Effector memory CD8-positive, alpha-beta T cell (primary cell): Measurements from ENCODE around the gene BEST3.
"Not testable (repeated sequence)": the region's sequence is repeated elsewhere in the genome, so short reads cannot be mapped to it uniquely, and the experiment has no call there.

Experiments
- ATAC-seq: fragments of 150-1000 bp; cut with Tn5 transposase; replicated peaks from 2 replicates; pipeline ENCODE4 v1.10.0; 2021; ENCODE audit warnings: mild to moderate bottlenecking, moderate library complexity
- DNase-seq, 3 experiments: peaks; one replicate each; pipeline ENCODE4 v3.0.0; 2021
- H3K27ac Mint-ChIP-seq, 2 donors: one replicate each; pipeline ENCODE4 v1.8.0; 2022; ENCODE audit warnings: mild to moderate bottlenecking in 2 of 2, mixed read lengths in 2 of 2, moderate library complexity in 2 of 2
- H3K27me3 Mint-ChIP-seq, 2 donors: one replicate each; pipeline ENCODE4 v1.8.0; 2022; ENCODE audit warnings: mixed read lengths in 2 of 2
- H3K36me3 Mint-ChIP-seq: one replicate; pipeline ENCODE4 v1.8.0; 2022; ENCODE audit warnings: mild to moderate bottlenecking, moderate library complexity, mixed read lengths; ENCODE audit not compliant: insufficient read depth
- H3K4me1 Mint-ChIP-seq, 2 donors: one replicate each; pipeline ENCODE4 v1.8.0; 2022; ENCODE audit warnings: low read depth in 2 of 2, mixed read lengths in 2 of 2
- H3K4me3 Mint-ChIP-seq, 2 donors: one replicate each; pipeline ENCODE4 v1.8.0; 2022; ENCODE audit warnings: mild to moderate bottlenecking in 2 of 2, mixed read lengths in 2 of 2, moderate library complexity in 2 of 2
- H3K9me3 Mint-ChIP-seq, 2 donors: one replicate each; pipeline ENCODE4 v1.8.0; 2022; ENCODE audit warnings: mixed read lengths in 2 of 2

The BEST3 gene

DNA sequence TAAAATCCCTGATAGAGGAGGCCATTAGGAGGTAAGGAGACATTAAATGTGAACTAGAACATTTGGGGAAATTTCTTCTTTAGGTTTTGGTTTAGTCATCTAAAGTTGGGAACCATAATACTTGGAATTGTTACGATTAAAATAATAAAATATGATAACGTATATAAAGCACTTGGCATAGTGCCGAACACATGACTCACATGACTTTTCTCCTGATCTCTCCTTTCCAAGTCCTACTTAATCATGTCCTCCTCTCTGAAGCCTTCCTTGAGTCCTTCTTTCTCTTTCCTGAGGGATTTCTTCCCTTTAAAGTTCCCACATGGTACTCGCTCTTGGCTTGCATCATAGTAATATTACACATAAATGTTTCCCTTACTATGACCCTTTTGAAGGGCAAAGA lies 20.0 kb downstream of the BEST3 start:
- H3K4me3 Mint-ChIP-seq = no peak overlapping the region
- H3K36me3 Mint-ChIP-seq = no peaks in the 10 kb centered on the region
- no peaks in the 10 kb centered on the region for H3K4me1 Mint-ChIP-seq
- no peak for DNase-seq
- H3K27ac Mint-ChIP-seq = no peak overlapping the region
- no peak for ATAC-seq
- peaks cover 7 to 20% of the 10 kb centered on the region in 2 donors for H3K27me3 Mint-ChIP-seq
- H3K9me3 Mint-ChIP-seq = no peaks in the 10 kb centered on the region

- no peak overlapping the region for H3K27ac Mint-ChIP-seq
- no peak for DNase-seq
These were observed 22.7 kb downstream of the BEST3 start for GRCh38 chr12:69676257-69677012.

DNA sequence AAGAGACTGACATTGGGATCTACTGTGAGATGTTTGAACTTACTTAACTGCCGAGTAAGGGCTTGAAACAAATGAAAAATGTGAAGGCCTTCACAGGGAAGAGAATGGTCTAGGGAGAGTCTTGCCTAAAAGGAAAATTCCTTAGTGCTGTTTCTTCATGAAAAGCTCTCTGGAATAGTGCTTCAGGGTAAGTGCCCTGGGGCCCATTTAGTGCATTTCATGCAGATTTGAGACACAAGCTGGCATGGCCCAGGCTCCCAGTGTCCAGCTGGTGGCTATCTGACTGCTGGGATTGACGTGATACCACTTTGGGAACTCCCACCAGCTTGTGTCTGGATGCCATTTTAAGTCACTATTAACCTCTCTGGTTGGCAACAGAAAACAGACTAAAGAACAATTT lies 26.9 kb downstream of the BEST3 start:
- no peak overlapping the region for H3K4me3 Mint-ChIP-seq
- H3K27me3 Mint-ChIP-seq = peaks cover 0 to 17% of the 10 kb centered on the region in 2 donors
- H3K36me3 Mint-ChIP-seq = no peaks in the 10 kb centered on the region
- no peaks in the 10 kb centered on the region for H3K4me1 Mint-ChIP-seq
- H3K27ac Mint-ChIP-seq = no peak overlapping the region
- no peaks in the 10 kb centered on the region for H3K9me3 Mint-ChIP-seq
- DNase-seq = no peak
- no peak for ATAC-seq

More at GRCh38 chr12:69676257-69677012, 22.7 kb downstream of the BEST3 start:
- Mint-ChIP-seq H3K36me3 (no peaks in the 10 kb centered on the region), H3K4me3 (no peak overlapping the region), H3K9me3 (no peaks in the 10 kb centered on the region), H3K27me3 (peaks cover 0 to 17% of the 10 kb centered on the region in 2 donors), H3K4me1 (no peaks in the 10 kb centered on the region)
- no peak for ATAC-seq

DNA sequence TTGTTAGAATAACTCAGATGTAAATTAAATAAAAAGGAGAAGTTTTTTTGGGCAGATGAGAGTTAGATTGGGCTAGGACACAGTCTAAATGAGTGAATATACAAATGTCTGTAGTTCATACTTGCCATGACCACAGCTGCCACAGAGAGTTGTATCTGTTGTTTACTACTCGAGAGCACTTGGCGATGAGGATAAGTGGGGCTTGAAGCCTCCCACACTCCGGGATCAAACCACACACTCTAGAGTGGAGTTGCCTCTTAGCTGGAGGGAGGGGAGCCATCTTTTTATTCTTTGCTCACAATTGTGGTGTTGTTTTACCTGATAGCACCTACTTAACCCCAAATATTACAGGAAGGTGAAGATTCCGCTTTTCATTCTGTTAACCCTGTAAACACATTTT lies 27.5 kb downstream of the BEST3 start:
- Mint-ChIP-seq H3K9me3 (no peaks in the 10 kb centered on the region), H3K4me3 (no peak overlapping the region), H3K27me3 (peaks cover 0 to 12% of the 10 kb centered on the region in 2 donors), H3K27ac (no peak overlapping the region), H3K36me3 (no peaks in the 10 kb centered on the region), H3K4me1 (no peaks in the 10 kb centered on the region)
- no peak for ATAC-seq
- no peak for DNase-seq

DNA sequence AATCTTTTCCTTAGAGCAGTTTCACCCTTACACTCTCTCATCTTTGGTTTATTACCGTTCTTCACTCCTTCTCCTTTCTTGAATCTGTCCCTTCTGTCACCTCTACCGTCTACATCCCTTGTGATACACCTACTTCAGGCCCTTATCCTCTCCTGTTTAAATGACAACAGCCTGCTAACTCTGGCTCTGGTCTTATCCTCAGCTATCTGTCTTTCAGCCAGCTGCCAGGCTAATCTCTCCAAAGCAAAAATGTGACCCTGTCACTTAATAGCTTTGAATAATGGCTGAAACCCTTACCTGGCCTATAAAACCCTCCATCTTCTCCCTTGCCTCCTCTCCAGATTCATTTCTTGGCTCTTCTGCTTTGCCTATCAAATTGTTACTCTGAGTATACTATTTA lies 32.3 kb downstream of the BEST3 start:
- Mint-ChIP-seq H3K4me3 (no peak overlapping the region), H3K9me3 (no peaks in the 10 kb centered on the region), H3K27me3 (peaks cover 9% of the 10 kb centered on the region in 2 donors), H3K4me1 (no peaks in the 10 kb centered on the region), H3K27ac (no peak overlapping the region), H3K36me3 (no peaks in the 10 kb centered on the region)
- DNase-seq = no peak
- ATAC-seq = no peak

DNA sequence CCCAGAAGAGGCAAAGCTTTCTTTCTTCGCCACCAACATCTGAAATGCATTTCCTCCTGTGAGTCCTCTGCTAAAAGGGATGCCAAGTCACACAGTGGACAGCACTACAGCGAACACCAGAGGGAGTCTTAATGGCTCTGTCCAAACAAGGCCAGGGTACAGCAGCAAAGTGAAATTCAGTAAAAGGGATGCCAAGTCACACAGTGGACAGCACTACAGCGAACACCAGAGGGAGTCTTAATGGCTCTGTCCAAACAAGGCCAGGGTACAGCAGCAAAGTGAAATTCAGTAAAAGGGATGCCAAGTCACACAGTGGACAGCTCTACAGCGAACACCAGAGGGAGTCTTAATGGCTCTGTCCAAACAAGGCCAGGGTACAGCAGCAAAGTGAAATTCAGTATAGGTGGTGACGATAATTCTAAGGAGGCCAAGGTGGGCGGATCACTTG lies 34.1 kb downstream of the BEST3 start:
- H3K9me3 Mint-ChIP-seq, DNase-seq, H3K36me3 Mint-ChIP-seq, H3K4me3 Mint-ChIP-seq, ATAC-seq, H3K4me1 Mint-ChIP-seq, H3K27ac Mint-ChIP-seq: not testable (repeated sequence)
- peaks cover 9 to 19% of the 10 kb centered on the region in 2 donors for H3K27me3 Mint-ChIP-seq

DNA sequence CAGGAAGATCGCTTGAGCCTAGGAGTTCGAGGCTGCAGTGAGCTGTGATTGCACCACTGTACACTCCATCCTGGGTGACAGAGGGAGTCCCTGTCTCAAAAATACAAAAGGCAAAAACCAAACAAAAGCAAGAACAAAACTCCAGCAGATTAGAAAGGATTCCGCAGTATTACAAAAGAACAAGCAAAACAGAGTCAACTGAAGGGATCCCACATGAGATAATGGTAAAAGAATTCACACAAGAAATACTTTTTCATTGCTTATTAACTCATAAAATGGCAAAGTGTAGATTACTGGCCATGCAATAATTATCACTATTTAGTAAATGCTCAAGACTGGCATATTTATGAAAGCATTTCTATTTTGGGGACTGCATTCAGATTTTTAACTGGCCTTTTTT lies 35.4 kb downstream of the BEST3 start:
- no peaks in the 10 kb centered on the region for H3K9me3 Mint-ChIP-seq
- ATAC-seq (no peak), DNase-seq (no peak)
- H3K4me1 Mint-ChIP-seq = no peaks in the 10 kb centered on the region
- H3K27me3 Mint-ChIP-seq = peaks cover 13 to 32% of the 10 kb centered on the region in 2 donors
- no peaks in the 10 kb centered on the region for H3K36me3 Mint-ChIP-seq
- H3K27ac Mint-ChIP-seq = no peak overlapping the region
- H3K4me3 Mint-ChIP-seq = no peak overlapping the region

DNA sequence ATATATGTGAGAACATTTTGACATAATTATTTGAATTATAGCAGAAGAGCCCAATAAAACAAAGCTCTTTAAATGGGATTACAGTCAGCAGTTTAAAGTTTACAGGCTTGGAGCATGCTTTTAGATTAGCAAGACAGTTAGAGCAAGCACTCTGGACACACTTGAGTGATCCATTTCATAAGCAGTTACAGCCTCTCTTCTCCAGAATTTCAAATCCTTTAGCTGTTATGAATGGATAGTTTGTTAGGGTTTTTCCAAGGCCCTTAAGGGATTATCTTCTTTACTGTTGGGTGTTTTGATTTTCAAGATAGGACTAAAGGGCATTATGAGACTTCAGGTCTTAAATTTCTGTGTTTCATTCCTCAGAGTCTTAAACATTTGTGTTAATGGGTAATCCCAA lies 36.3 kb downstream of the BEST3 start:
- no peaks in the 10 kb centered on the region for H3K36me3 Mint-ChIP-seq

DNA sequence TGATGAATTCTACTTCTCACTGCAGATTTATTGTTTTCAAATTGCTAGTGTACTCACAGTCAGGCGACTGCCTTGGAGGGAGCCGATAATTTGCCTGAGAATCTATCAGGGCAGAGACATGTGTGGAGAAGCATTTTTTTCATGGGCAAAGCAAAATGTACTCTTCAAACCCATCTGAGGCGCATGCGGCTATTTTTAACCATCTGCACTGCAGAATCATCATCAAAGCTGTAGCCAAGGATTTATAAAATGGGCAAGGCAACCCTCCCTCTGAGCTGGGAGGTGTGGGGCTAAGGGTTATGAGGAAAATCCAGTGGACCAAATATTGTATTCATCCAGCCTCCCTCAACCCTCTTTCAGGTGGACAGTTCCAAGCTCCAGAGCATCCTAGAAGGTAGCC lies 37.7 kb downstream of the BEST3 start:
- Mint-ChIP-seq H3K9me3 (no peaks in the 10 kb centered on the region), H3K27me3 (peaks cover 19 to 41% of the 10 kb centered on the region in 2 donors), H3K4me1 (no peaks in the 10 kb centered on the region), H3K4me3 (no peak overlapping the region), H3K36me3 (no peaks in the 10 kb centered on the region), H3K27ac (no peak overlapping the region)
- DNase-seq (no peak), ATAC-seq (no peak)

More for the DNA sequence above, 36.3 kb downstream of the BEST3 start:
- no peak overlapping the region for H3K4me3 Mint-ChIP-seq
- DNase-seq (no peak), ATAC-seq (no peak)
- no peak overlapping the region for H3K27ac Mint-ChIP-seq
- peaks cover 17 to 41% of the 10 kb centered on the region in 2 donors for H3K27me3 Mint-ChIP-seq
- H3K4me1 Mint-ChIP-seq = no peaks in the 10 kb centered on the region
- H3K9me3 Mint-ChIP-seq = no peaks in the 10 kb centered on the region

DNA sequence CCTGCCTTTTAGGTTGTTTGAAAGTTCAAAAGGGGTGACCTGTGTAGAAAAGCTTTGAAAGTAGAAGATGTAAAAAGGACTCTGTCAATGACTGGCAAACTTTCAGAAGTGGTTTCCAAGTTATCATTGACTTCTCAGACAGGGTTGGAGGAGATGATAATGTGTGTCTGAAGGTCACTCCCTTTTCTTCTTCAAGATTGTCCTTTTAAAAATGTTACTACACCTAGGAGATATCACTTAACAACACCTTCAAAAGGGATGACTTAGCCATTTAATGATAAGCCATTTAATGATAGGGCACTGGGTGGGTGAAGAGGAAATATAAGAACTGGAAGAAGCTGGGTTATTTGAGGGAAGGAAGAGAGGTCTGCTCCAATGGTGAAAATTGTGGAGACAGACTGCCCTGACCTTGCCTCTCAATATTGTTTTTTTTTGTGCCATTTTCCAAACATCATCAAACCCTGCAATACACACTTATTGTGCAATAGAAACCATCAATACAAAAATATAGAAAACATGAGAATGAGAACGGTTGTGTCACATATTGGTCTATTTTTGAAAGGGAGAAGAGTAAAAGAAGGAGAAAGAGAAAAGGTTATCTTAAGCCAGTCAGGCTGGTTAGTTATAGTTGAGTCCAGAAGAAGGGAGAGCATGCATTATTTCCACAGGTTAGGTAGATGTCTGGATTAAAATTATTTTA lies 38.8 kb downstream of the BEST3 start:
- Mint-ChIP-seq H3K4me1 (no peaks in the 10 kb centered on the region), H3K9me3 (no peaks in the 10 kb centered on the region), H3K27ac (no peak overlapping the region), H3K27me3 (peaks cover 22 to 41% of the 10 kb centered on the region in 2 donors), H3K4me3 (no peak overlapping the region), H3K36me3 (no peaks in the 10 kb centered on the region)
- no peak for ATAC-seq
- DNase-seq = no peak

GRCh38 chr12:69658203-69658602 lies 40.9 kb downstream of the BEST3 start:
- H3K36me3 Mint-ChIP-seq = no peaks in the 10 kb centered on the region
- H3K4me3 Mint-ChIP-seq = no peak overlapping the region
- H3K9me3 Mint-ChIP-seq = no peaks in the 10 kb centered on the region
- no peak overlapping the region for H3K27ac Mint-ChIP-seq
- DNase-seq (no peak), ATAC-seq (no peak)
- no peaks in the 10 kb centered on the region for H3K4me1 Mint-ChIP-seq
- peaks cover 17 to 35% of the 10 kb centered on the region in 2 donors for H3K27me3 Mint-ChIP-seq

DNA sequence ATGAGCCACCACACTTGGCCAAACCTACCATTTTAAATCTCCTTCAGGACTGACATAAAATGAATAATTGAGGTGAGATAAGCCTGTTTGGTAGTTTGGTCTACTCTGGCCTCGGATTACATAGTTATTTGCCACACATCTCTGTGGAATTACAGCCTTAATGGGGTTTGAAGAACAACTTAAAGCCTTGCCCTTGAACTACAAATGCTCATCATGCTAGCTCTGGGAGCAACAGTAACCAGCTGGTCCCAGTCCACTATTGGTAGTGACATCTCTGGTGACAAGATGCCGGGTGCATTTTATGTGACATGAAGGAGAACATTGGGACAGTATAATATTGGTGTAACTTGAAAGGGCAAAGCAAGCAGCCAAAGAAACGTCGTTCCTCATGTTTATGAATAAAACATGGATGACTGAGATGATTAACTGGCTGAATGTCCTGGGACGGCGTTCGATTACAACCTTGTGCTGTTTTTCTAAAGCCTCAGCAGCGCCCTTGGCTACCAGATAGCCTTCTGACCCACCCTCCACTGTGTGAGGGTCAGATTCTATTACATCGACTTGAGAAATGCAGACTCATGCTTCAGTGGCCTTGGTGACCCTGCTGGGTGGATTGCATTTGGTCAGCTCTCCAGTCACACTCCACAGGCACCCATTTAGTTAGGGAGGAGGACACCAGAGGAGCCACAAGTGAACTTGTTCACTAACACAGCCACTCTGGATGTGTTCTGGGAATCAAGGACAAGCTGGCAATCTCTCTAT lies 41.5 kb downstream of the BEST3 start:
- Mint-ChIP-seq H3K4me3 (no peak overlapping the region), H3K4me1 (no peaks in the 10 kb centered on the region), H3K27ac (no peak overlapping the region), H3K9me3 (no peaks in the 10 kb centered on the region), H3K36me3 (no peaks in the 10 kb centered on the region), H3K27me3 (peaks cover 12 to 32% of the 10 kb centered on the region in 2 donors)
- DNase-seq = no peak
- no peak for ATAC-seq

- DNase-seq (no peak), ATAC-seq (no peak)
- Mint-ChIP-seq H3K4me1 (no peaks in the 10 kb centered on the region), H3K36me3 (no peaks in the 10 kb centered on the region), H3K9me3 (no peaks in the 10 kb centered on the region), H3K27ac (no peak overlapping the region), H3K27me3 (peaks cover 14 to 34% of the 10 kb centered on the region in 2 donors), H3K4me3 (no peak overlapping the region)
These were observed 43.3 kb downstream of the BEST3 start for GRCh38 chr12:69655616-69656340.
